K562 (cell line): ENCODE measurements around the gene GPR25.
"Not testable (repeated sequence)": the region's sequence is repeated elsewhere in the genome, so short reads cannot be mapped to it uniquely, and the experiment has no call there.

Experiments
- CHD1 ChIP-seq: fragments of 200-600 bp; sonication (generic); IDR thresholded peaks from one replicate; pipeline ENCODE4 v1.6.1; 2012; ENCODE audit warnings: mild to moderate bottlenecking, moderate library complexity, low read length, inconsistent platforms
- GABPA ChIP-seq: fragments of 200-800 bp; sonication (Bioruptor generic); conservative IDR thresholded peaks from 2 replicates; pipeline ENCODE4 v1.6.1; 2016; ENCODE audit warnings: low read depth, missing genetic modification characterization, missing compliant biosample characterization
- HNRNPUL1 ChIP-seq: fragments of 200-400 bp; formaldehyde crosslinking; IDR thresholded peaks from 2 replicates; pipeline ENCODE4 v1.6.1; 2017; ENCODE audit warnings: low read length
- IFI16 ChIP-seq: fragments of 250-450 bp; sonication (Bioruptor Pico); IDR thresholded peaks from 2 replicates; pipeline ENCODE4 v2.1.2; 2022; ENCODE audit warnings: mild to moderate bottlenecking, inconsistent platforms
- POLR2AphosphoS5 ChIP-seq: IDR thresholded peaks from 2 replicates; pipeline ENCODE4 v1.6.1; 2011; ENCODE audit warnings: mild to moderate bottlenecking, low read depth, low read length, moderate library complexity; ENCODE audit not compliant: control insufficient read depth, insufficient read depth
- POLR3G ChIP-seq: IDR thresholded peaks from 2 replicates; pipeline ENCODE4 v1.6.1; 2011; ENCODE audit not compliant: insufficient read length, insufficient replicate concordance; ENCODE audit errors: extremely low read depth
- TCF7L2 ChIP-seq: fragments of 150-350 bp; IDR thresholded peaks from 2 replicates; pipeline ENCODE4 v1.6.1; 2016; ENCODE audit warnings: low read depth, mild to moderate bottlenecking, low read length, moderate library complexity
- TF ChIP-seq, protein P1 (sequence below), 3 experiments: IDR thresholded peaks in 2 of 3; conservative IDR thresholded peaks in 1 of 3; 2 replicates each; pipeline ENCODE4 v1.5.1; 2011 to 2012; ENCODE audit warnings: low read length in 3 of 3, mild to moderate bottlenecking in 3 of 3, control low read depth in 2 of 3, improper control_type of control experiment in 1 of 3, inconsistent platforms in 1 of 3, low read depth in 1 of 3, mixed read lengths in 1 of 3, moderate library complexity in 1 of 3; ENCODE audit not compliant: insufficient read depth in 2 of 3
- TF ChIP-seq, protein P2 (sequence below), 2 experiments: IDR thresholded peaks; 2 replicates each; pipeline ENCODE4 v1.6.1; 2012; ENCODE audit warnings: improper control_type of control experiment in 2 of 2, low read depth in 2 of 2, low read length in 2 of 2, borderline replicate concordance in 1 of 2
- TF ChIP-seq, protein P3 (sequence below): fragments of 250-450 bp; sonication (Bioruptor Pico); IDR thresholded peaks from 2 replicates; pipeline ENCODE4 v1.4.0; 2020

DNA sequence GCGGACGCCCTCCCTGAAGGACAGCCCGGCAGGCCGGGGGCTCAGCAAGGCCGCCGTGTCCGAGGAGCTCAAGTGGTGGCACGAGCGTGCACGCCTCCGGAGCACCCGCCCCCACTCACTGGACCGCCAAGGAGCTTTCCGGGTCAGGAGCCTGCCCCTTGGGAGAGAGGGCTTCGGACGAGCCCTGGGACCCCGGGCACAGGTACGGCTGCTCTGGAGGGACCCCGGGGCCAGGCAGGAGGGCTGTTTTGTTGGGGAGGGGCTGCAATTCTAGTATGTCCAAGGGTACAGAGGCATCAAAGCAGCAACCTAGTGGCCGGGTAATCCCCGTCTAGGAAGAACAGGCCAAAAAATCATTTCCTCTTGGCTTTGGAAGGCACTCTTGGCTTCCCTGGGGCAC, 39.2 kb downstream of the GPR25 start:
- TF ChIP-seq GABPA; CHD1; HNRNPUL1; POLR2AphosphoS5; IFI16 (CRISPR knock-in tag); POLR3G; TCF7L2: not testable (repeated sequence)
- TF ChIP-seq, protein P1, sequence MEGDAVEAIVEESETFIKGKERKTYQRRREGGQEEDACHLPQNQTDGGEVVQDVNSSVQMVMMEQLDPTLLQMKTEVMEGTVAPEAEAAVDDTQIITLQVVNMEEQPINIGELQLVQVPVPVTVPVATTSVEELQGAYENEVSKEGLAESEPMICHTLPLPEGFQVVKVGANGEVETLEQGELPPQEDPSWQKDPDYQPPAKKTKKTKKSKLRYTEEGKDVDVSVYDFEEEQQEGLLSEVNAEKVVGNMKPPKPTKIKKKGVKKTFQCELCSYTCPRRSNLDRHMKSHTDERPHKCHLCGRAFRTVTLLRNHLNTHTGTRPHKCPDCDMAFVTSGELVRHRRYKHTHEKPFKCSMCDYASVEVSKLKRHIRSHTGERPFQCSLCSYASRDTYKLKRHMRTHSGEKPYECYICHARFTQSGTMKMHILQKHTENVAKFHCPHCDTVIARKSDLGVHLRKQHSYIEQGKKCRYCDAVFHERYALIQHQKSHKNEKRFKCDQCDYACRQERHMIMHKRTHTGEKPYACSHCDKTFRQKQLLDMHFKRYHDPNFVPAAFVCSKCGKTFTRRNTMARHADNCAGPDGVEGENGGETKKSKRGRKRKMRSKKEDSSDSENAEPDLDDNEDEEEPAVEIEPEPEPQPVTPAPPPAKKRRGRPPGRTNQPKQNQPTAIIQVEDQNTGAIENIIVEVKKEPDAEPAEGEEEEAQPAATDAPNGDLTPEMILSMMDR (IDR thresholded peaks at IDR 0.05 in 2 of 3, conservative IDR thresholded peaks at IDR 0.05 in 1 of 3; ENCODE audit: insufficient read depth in 2 of 3, low read depth in 1 of 3, low read length in 3 of 3) = not testable (repeated sequence)
- TF ChIP-seq, protein P2, sequence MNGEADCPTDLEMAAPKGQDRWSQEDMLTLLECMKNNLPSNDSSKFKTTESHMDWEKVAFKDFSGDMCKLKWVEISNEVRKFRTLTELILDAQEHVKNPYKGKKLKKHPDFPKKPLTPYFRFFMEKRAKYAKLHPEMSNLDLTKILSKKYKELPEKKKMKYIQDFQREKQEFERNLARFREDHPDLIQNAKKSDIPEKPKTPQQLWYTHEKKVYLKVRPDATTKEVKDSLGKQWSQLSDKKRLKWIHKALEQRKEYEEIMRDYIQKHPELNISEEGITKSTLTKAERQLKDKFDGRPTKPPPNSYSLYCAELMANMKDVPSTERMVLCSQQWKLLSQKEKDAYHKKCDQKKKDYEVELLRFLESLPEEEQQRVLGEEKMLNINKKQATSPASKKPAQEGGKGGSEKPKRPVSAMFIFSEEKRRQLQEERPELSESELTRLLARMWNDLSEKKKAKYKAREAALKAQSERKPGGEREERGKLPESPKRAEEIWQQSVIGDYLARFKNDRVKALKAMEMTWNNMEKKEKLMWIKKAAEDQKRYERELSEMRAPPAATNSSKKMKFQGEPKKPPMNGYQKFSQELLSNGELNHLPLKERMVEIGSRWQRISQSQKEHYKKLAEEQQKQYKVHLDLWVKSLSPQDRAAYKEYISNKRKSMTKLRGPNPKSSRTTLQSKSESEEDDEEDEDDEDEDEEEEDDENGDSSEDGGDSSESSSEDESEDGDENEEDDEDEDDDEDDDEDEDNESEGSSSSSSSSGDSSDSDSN (IDR thresholded peaks at IDR 0.05; ENCODE audit: borderline replicate concordance in 1 of 2, low read depth in 2 of 2, low read length in 2 of 2) = not testable (repeated sequence)
- TF ChIP-seq, protein P3, sequence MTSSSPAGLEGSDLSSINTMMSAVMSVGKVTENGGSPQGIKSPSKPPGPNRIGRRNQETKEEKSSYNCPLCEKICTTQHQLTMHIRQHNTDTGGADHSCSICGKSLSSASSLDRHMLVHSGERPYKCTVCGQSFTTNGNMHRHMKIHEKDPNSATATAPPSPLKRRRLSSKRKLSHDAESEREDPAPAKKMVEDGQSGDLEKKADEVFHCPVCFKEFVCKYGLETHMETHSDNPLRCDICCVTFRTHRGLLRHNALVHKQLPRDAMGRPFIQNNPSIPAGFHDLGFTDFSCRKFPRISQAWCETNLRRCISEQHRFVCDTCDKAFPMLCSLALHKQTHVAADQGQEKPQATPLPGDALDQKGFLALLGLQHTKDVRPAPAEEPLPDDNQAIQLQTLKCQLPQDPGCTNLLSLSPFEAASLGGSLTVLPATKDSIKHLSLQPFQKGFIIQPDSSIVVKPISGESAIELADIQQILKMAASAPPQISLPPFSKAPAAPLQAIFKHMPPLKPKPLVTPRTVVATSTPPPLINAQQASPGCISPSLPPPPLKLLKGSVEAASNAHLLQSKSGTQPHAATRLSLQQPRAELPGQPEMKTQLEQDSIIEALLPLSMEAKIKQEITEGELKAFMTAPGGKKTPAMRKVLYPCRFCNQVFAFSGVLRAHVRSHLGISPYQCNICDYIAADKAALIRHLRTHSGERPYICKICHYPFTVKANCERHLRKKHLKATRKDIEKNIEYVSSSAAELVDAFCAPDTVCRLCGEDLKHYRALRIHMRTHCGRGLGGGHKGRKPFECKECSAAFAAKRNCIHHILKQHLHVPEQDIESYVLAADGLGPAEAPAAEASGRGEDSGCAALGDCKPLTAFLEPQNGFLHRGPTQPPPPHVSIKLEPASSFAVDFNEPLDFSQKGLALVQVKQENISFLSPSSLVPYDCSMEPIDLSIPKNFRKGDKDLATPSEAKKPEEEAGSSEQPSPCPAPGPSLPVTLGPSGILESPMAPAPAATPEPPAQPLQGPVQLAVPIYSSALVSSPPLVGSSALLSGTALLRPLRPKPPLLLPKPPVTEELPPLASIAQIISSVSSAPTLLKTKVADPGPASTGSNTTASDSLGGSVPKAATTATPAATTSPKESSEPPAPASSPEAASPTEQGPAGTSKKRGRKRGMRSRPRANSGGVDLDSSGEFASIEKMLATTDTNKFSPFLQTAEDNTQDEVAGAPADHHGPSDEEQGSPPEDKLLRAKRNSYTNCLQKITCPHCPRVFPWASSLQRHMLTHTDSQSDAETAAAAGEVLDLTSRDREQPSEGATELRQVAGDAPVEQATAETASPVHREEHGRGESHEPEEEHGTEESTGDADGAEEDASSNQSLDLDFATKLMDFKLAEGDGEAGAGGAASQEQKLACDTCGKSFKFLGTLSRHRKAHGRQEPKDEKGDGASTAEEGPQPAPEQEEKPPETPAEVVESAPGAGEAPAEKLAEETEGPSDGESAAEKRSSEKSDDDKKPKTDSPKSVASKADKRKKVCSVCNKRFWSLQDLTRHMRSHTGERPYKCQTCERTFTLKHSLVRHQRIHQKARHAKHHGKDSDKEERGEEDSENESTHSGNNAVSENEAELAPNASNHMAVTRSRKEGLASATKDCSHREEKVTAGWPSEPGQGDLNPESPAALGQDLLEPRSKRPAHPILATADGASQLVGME (CRISPR knock-in tag) = not testable (repeated sequence)
